ENCODE results near the gene HTR6.

GRCh38 chr1:19687414-19687813 is 22.7 kb downstream of the HTR6 start:
- no peak for TF ChIP-seq CTCF (conservative IDR thresholded peaks at IDR 0.05; ENCODE audit: low read depth, low read length)
- TF ChIP-seq EZH2 (IDR thresholded peaks at IDR 0.05; ENCODE audit: low read length, unreplicated experiment): no peak
- no peak for TF ChIP-seq EZH2phosphoT487 (IDR thresholded peaks at IDR 0.05; ENCODE audit: borderline replicate concordance, low read length)
